Breast epithelium (tissue), 4 donors: ENCODE measurements around the gene ACRBP. TPM values are rescaled to one million over a fixed set of nuclear protein-coding genes. Genes with fewer than 3 reads are reported as not detected.
A peak's percentile ranks its signal among the peaks of the same experiment; 100 is the strongest.

Experiments
- DNase-seq, 2 donors: peaks; one replicate each; pipeline ENCODE4 v3.0.0-alpha.2; 2019; ENCODE audit warnings: low spot score in 2 of 2
- H3K27ac ChIP-seq, 2 donors: fragments of 200-600 bp; sonication (generic) in 1 of 2; one replicate each; pipeline ENCODE4 v1.5.1; 2016 to 2019; ENCODE audit warnings: mild to moderate bottlenecking in 1 of 2
- H3K27me3 ChIP-seq, 2 donors: fragments of 200-600 bp; sonication (generic) in 1 of 2; one replicate each; pipeline versions ENCODE4 v1.5.1 to v1.6.0; 2017 to 2019; ENCODE audit warnings: control low read depth in 1 of 2, mild to moderate bottlenecking in 1 of 2
- H3K36me3 ChIP-seq: fragments of 200-600 bp; one replicate; pipeline ENCODE4 v1.5.1; 2019
- H3K4me1 ChIP-seq, 2 donors: fragments of 200-600 bp; sonication (generic); one replicate each; pipeline ENCODE4 v1.5.1; 2016 to 2019; ENCODE audit warnings: control low read depth in 1 of 2
- H3K4me3 ChIP-seq, 3 donors: fragments of 200-600 bp; sonication (generic); 1 replicate in 2 of 3; 2 replicates in 1 of 3; pipeline ENCODE4 v1.5.1; 2016 to 2019; ENCODE audit warnings: mild to moderate bottlenecking in 3 of 3, moderate library complexity in 2 of 3
- H3K9me3 ChIP-seq, 2 donors: fragments of 200-600 bp; sonication (generic) in 1 of 2; one replicate each; pipeline ENCODE4 v1.5.1; 2016 to 2019; ENCODE audit warnings: control low read depth in 1 of 2
- POLR2A ChIP-seq: fragments of 450-650 bp; IDR thresholded peaks from one replicate; pipeline ENCODE4 v1.6.1; 2016; ENCODE audit warnings: antibody characterized with exemption, mild to moderate bottlenecking, moderate library complexity
- POLR2AphosphoS5 ChIP-seq, 3 donors: sonication (generic); formaldehyde crosslinking; IDR thresholded peaks; one replicate each; pipeline ENCODE4 v1.6.1; 2017; ENCODE audit warnings: antibody characterized with exemption in 3 of 3
- intact Hi-C: fragments of 100-400 bp; cut with DNase I; formaldehyde crosslinking; loops from one replicate; pipeline ENCODE4 v1.15.1; 2023; ENCODE audit warnings: low total_unique reads
- total RNA-seq, 3 donors: library from RNA; depleted of rRNA; stranded (reverse); fragments of >200 nt; gene quantifications; one replicate each; pipeline ENCODE4 v1.1.0, GENCODE V29; 2016
- TF ChIP-seq, protein P1 (sequence below), 3 donors: fragments of 450-650 bp; IDR thresholded peaks; one replicate each; pipeline ENCODE4 v1.5.1; 2016 to 2017; ENCODE audit warnings: antibody characterized with exemption in 3 of 3, mild to moderate bottlenecking in 3 of 3, moderate library complexity in 3 of 3

The ACRBP gene
- total RNA-seq, 3 donors from 2014 or later = 0.59 to 2.4 (median 0.66) TPM

DNA sequence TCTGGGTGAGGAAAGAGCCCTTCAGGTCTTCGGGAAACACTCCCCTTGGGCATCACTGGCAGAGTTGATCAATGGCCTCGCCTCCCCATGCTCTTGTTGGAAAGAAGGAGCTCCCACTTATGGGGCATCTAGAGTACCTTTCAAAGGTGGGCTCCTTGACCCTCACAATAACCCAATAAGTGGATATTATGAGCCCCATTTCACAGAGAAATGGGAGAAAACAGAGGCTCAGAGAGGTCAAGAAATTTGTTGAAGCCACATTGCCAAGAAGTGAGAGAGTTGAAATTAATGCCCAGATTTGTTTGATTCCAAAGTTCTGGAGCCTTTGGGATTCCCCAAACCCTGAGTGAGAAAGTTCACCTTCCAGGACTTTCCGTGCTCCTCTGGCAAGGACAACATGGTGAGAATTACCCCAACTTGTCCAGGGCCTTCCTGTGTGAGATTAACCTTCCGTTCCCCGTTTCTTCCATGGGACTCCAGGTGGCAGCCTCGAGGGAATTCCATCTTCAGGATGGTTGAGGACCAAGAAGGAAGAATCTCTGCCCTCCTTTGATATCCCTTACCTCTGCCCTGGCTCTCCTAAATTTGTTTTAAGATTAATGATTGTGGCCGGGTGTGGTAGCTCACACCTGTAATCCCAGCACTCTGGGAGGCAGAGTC, 32.6 kb downstream of the ACRBP start:
- H3K4me3 ChIP-seq = peak overlapping the region in 1 of 3 donors; percentile 5
- H3K36me3 ChIP-seq = no peaks in the 10 kb centered on the region
- intact Hi-C loops = loop anchor here (10.0 kb wide), 1 partner anchor 210 kb away; the partner anchor contains the start of genes GPR162 and P3H3
- no peak for TF ChIP-seq POLR2A
- TF ChIP-seq POLR2AphosphoS5 (IDR thresholded peaks at IDR 0.05) = no peak
- TF ChIP-seq, protein P1, sequence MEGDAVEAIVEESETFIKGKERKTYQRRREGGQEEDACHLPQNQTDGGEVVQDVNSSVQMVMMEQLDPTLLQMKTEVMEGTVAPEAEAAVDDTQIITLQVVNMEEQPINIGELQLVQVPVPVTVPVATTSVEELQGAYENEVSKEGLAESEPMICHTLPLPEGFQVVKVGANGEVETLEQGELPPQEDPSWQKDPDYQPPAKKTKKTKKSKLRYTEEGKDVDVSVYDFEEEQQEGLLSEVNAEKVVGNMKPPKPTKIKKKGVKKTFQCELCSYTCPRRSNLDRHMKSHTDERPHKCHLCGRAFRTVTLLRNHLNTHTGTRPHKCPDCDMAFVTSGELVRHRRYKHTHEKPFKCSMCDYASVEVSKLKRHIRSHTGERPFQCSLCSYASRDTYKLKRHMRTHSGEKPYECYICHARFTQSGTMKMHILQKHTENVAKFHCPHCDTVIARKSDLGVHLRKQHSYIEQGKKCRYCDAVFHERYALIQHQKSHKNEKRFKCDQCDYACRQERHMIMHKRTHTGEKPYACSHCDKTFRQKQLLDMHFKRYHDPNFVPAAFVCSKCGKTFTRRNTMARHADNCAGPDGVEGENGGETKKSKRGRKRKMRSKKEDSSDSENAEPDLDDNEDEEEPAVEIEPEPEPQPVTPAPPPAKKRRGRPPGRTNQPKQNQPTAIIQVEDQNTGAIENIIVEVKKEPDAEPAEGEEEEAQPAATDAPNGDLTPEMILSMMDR (IDR thresholded peaks at IDR 0.05) = no peak
- no peak for DNase-seq
- peak overlapping the region; percentile 92 to 98 for H3K27ac ChIP-seq
- H3K9me3 ChIP-seq = no peaks in the 10 kb centered on the region
- peaks cover 5 to 23% of the 10 kb centered on the region in 2 donors for H3K4me1 ChIP-seq
- H3K27me3 ChIP-seq = no peaks in the 10 kb centered on the region

DNA sequence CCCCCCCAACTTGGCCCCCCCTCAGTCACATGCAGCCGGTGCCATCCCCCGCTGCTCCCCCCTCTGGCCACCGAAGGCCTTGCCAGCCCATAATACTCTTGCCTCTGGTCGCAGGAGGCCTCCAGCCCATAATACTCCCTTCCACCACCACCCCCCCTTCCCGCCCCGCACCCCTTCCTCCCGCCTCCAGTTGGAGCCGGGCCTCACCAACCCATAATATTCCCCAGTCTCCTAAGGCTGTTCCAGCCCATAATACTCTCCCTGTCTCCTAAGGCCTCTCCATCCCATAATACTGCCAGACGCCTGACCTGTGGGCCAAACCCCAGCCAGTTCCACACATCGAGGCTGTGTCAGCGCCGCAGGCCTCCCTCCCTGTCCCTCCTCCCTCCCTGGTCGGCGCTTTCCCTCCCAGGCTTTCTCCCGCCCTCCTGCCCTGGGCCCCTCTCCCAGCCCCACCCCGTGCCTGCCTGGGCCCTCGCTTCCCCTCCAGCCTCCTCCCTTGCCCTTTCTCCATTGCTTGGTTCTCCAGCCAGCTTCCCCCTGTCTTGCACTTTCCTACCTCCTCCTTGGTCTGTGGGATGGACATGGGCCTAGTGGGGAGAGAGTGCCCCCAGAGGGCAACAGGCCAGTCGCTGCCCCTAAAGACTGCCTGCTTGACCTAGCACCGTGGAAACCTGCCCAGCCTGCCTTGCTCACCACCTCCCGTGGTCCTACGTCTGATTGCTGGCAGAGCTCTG, 33.3 kb downstream of the ACRBP start:
- H3K36me3 ChIP-seq = no peaks in the 10 kb centered on the region
- peak overlapping the region; percentile 92 to 98 for H3K27ac ChIP-seq
- no peaks in the 10 kb centered on the region for H3K27me3 ChIP-seq
- H3K4me3 ChIP-seq = peak overlapping the region in 2 of 3 donors; percentile 25 to 52
- intact Hi-C loops = loop anchor here (10.0 kb wide), 1 partner anchor 211 kb away; the partner anchor contains the start of genes GPR162 and P3H3
- TF ChIP-seq POLR2A (no peak), POLR2AphosphoS5 (IDR thresholded peaks at IDR 0.05) (peak; percentile 52 to 68 (median 54))
- TF ChIP-seq, protein P1 (IDR thresholded peaks at IDR 0.05) = peak in 1 of 3 donors; percentile 13
- peak; percentile 93 for DNase-seq
- peaks cover 5 to 23% of the 10 kb centered on the region in 2 donors for H3K4me1 ChIP-seq
- H3K9me3 ChIP-seq = no peaks in the 10 kb centered on the region

- H3K27ac ChIP-seq = peak overlapping the region; percentile 92 to 98
These were observed 34.0 kb downstream of the ACRBP start for GRCh38 chr12:6613015-6613775.

DNA sequence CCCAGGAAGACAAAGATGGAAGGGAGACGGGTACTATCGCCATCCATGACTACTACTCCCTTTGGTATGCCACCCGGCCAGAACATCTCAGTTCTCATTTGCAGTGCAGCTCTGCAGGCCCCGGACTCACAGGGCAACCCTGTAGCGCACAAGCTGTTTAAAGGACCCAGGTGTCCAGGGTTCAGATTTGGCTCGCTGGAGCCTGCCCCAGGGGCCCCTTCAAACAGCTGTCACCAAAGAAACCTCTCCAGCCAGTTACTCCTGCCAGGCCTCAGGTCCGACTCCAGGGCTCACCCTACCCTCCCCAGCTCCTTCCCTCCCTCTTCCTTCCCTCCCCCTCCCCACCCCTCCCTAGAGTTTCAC, 34.6 kb downstream of the ACRBP start:
- Histone ChIP-seq H3K36me3 (no peaks in the 10 kb centered on the region), H3K4me3 (peak overlapping the region in 2 of 3 donors; percentile 25 to 52), H3K4me1 (peaks cover 5 to 23% of the 10 kb centered on the region in 2 donors), H3K9me3 (no peaks in the 10 kb centered on the region), H3K27me3 (no peaks in the 10 kb centered on the region), H3K27ac (peak overlapping the region; percentile 92 to 98)
- no peak for DNase-seq
- intact Hi-C loops = loop anchor here (10.0 kb wide), 1 partner anchor 212 kb away; the partner anchor contains the start of genes GPR162 and P3H3
- TF ChIP-seq POLR2A (no peak), POLR2AphosphoS5 (IDR thresholded peaks at IDR 0.05) (no peak)
- TF ChIP-seq, protein P1 (IDR thresholded peaks at IDR 0.05) = no peak

More at GRCh38 chr12:6613015-6613775, 34.0 kb downstream of the ACRBP start:
- H3K4me3 ChIP-seq = peak overlapping the region in 2 of 3 donors; percentile 25 to 52
- no peaks in the 10 kb centered on the region for H3K27me3 ChIP-seq
- DNase-seq = peak; percentile 82 to 89
- no peaks in the 10 kb centered on the region for H3K9me3 ChIP-seq
- intact Hi-C loops = loop anchor here (10.0 kb wide), 1 partner anchor 212 kb away; the partner anchor contains the start of genes GPR162 and P3H3
- peaks cover 5 to 23% of the 10 kb centered on the region in 2 donors for H3K4me1 ChIP-seq
- TF ChIP-seq, protein P1 (IDR thresholded peaks at IDR 0.05) = no peak
- no peak for TF ChIP-seq POLR2A
- peak in 1 of 3 donors; percentile 22 for TF ChIP-seq POLR2AphosphoS5 (IDR thresholded peaks at IDR 0.05)
- no peaks in the 10 kb centered on the region for H3K36me3 ChIP-seq
